IPS-18a (cell line): ENCODE measurements around the gene MACO1.

Experiments
- H3K27ac ChIP-seq: one replicate; pipeline ENCODE4 v1.5.1; 2013; ENCODE audit warnings: low read length
- H3K27me3 ChIP-seq: one replicate; pipeline ENCODE4 v1.6.1; 2013; ENCODE audit warnings: mild to moderate bottlenecking, low read length; ENCODE audit not compliant: control insufficient read depth, insufficient read depth
- H3K36me3 ChIP-seq: one replicate; pipeline ENCODE4 v1.6.1; 2013; ENCODE audit warnings: low read depth, low read length; ENCODE audit not compliant: control insufficient read depth
- H3K4me1 ChIP-seq: one replicate; pipeline ENCODE4 v1.6.1; 2013; ENCODE audit warnings: low read depth, low read length; ENCODE audit not compliant: control insufficient read depth
- H3K4me3 ChIP-seq: one replicate; pipeline ENCODE4 v1.5.1; 2013; ENCODE audit warnings: low read length
- H3K9ac ChIP-seq: one replicate; pipeline ENCODE4 v1.6.1; 2013; ENCODE audit warnings: mild to moderate bottlenecking, low read length, moderate library complexity
- H3K9me3 ChIP-seq: one replicate; pipeline ENCODE4 v1.6.1; 2013; ENCODE audit warnings: low read depth, low read length; ENCODE audit not compliant: control insufficient read depth

Gene MACO1

DNA sequence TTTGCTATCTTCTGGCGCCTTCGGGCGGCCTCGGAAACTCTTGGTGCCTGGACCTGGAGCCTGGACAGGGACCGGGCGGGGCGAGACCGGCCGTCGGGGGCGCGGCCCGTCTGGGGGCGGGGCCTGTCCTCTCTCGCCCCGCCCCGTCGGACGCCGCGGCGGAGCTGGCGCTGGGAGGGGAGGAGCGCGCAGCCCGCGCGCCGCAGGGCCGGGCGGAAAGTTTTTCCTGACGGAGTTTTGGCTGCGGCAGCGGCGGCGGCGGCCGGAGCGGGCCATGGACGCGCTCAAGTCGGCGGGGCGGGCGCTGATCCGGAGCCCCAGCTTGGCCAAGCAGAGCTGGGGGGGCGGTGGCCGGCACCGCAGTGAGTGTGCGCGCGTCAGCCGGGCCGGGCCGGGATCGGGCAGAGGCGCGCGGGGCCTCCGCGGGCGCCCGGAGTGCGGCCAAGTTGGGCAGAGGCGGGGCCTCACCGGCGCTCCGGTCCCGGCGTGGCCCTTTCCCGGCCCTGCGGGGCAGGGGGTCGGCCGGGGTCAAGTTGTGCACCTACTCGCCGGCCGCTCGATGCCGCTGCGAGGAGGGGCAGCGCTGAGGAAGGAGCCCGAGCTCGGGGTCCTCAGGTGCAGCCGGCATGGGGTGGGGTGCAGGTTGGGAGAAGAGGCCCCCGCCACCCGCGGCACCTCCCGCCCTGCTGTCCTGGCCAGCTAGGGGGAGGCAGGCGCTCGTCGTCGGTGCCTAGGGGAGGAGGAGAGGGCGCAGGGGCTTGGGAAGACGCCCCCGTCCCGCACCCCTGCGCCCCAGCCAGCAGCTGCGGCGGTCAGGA is 112.9 kb downstream of the MACO1 start, which contains the start of gene LDLRAP1:
LDLRAP1 (plus strand) TSS at position 182 of the 818 bp plus-strand sequence; CDS start at position 275, 93 bp downstream.
- Histone ChIP-seq H3K27me3 (peaks cover 15% of the 10 kb centered on the region), H3K36me3 (no peaks in the 10 kb centered on the region), H3K4me1 (no peaks in the 10 kb centered on the region), H3K9ac (peak within 1 kb of the TSS; percentile 39), H3K27ac (no peak within 1 kb of the TSS), H3K4me3 (peak within 1 kb of the TSS; percentile 41), H3K9me3 (no peaks in the 10 kb centered on the region)

DNA sequence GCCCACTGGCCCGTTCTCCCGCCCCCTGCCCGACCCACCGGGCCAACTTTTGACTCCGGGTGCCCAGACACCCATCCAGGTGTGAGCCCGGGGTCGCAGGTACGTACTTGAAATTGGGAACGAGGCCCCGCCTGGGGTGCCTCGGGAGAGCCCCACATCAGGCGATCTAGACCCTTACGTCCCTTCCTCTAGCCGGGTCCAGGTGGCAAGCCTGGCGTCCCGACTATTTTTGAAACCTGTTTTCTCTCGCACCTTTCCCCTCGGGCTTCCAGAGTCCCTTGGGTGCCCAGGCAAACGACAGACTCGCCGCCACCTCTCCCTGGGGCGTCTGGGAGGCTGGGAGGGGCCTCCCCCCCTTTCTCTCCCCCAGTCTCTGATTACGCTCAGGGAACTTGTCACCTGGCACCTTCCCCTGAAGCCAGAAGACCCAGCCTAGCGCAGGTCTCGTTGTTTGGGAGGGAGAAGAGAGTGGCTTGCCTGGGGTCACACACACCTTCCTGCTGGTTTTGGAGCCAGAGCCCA is 113.6 kb downstream of the MACO1 start:
- no peaks in the 10 kb centered on the region for H3K9me3 ChIP-seq
- peak overlapping the region; percentile 41 for H3K4me3 ChIP-seq
- H3K27me3 ChIP-seq = peaks cover 15% of the 10 kb centered on the region
- H3K9ac ChIP-seq = peak overlapping the region; percentile 39
- no peaks in the 10 kb centered on the region for H3K36me3 ChIP-seq
- H3K4me1 ChIP-seq = no peaks in the 10 kb centered on the region
- H3K27ac ChIP-seq = no peak overlapping the region

DNA sequence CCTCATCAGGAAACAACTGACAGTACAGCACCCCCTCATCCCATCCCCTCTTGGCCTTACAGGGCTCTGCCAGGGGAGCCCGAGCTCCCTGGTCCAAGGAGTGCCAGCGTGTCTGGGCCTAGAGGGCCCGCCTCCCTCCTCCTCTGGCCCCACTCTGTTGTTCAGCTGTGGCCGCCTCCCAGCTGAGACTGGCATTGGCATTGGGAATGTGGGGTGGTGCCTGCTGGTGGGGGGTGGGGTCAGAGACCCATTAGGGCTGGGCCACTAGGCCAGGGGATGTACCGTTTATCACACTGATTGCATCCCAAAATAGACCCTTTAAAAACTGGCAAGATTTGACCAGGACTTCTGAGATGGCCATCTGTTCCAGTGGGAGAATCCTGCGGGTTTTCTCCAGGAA is 114.1 kb downstream of the MACO1 start:
- H3K36me3 ChIP-seq = no peaks in the 10 kb centered on the region
- H3K4me1 ChIP-seq = no peaks in the 10 kb centered on the region
- H3K4me3 ChIP-seq = peak overlapping the region; percentile 41
- no peaks in the 10 kb centered on the region for H3K9me3 ChIP-seq
- peaks cover 15% of the 10 kb centered on the region for H3K27me3 ChIP-seq
- H3K27ac ChIP-seq = no peak overlapping the region
- H3K9ac ChIP-seq = no peak overlapping the region

DNA sequence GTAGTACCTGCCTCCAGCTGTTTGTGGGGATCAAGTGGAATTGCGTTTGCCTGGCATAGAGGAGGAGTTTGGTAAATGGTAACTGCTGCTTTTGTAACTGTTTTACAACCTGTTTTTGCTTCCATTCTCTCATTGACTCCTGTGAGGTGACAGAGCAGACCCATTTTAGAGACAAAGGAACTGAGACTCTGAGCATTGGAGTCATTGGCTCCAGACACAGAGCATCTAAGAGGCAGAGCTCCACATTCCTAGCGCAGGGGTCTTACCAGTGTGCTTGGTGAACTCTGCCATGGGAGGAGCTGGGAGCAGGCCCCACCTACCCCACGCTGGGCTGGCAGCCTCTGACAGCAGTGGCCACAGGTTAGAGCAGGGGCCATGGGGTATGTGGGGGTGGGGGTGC is 115.1 kb downstream of the MACO1 start:
- no peaks in the 10 kb centered on the region for H3K36me3 ChIP-seq
- no peak overlapping the region for H3K9ac ChIP-seq
- no peaks in the 10 kb centered on the region for H3K4me1 ChIP-seq
- no peak overlapping the region for H3K27ac ChIP-seq
- H3K27me3 ChIP-seq = peaks cover 15% of the 10 kb centered on the region
- H3K4me3 ChIP-seq = no peak overlapping the region
- H3K9me3 ChIP-seq = no peaks in the 10 kb centered on the region

DNA sequence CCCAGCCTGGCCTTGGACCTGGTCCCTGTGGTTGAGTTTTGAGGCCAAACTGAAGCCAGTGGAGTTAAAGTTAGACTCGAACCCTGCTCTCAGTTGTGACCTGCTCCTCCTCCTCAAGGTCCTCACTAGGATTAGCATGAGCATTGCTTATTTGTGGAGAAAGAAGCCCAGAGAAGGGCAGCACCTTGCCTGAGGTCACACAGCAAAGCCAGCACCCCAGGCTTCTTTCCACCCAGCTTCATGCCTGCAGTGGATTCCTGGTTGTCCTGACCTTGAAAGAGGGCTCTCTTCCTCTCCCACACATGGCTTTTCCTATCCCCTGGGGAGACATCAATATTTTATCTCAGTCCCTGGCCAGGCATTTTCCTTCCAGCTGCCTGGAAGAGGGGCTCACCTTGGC is 115.5 kb downstream of the MACO1 start:
- Histone ChIP-seq H3K9me3 (no peaks in the 10 kb centered on the region), H3K9ac (no peak overlapping the region), H3K4me3 (no peak overlapping the region), H3K27me3 (peaks cover 15% of the 10 kb centered on the region), H3K27ac (no peak overlapping the region), H3K36me3 (no peaks in the 10 kb centered on the region), H3K4me1 (no peaks in the 10 kb centered on the region)

DNA sequence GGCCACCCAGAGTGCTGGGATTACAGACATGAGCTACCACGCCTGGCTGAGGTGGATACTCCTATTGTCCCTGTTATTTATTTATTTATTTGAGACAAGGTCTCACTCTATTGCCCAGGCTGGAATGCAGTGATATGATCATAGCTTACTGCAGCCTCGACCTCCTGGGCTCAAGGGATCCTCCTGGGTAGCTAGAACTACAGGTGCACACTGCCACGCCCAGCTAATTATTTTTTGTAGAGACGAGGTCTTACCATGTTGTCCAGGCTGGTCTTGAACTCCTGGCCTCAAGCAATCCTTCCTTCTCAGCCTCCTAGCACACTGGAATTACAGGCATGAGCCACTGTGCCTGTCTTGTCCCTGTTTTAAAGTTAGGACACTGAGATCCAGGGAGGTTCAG is 117.9 kb downstream of the MACO1 start:
- Histone ChIP-seq H3K27ac (no peak overlapping the region), H3K4me3 (no peak overlapping the region), H3K36me3 (no peaks in the 10 kb centered on the region), H3K4me1 (no peaks in the 10 kb centered on the region), H3K9me3 (no peaks in the 10 kb centered on the region), H3K27me3 (peaks cover 15% of the 10 kb centered on the region), H3K9ac (no peak overlapping the region)

DNA sequence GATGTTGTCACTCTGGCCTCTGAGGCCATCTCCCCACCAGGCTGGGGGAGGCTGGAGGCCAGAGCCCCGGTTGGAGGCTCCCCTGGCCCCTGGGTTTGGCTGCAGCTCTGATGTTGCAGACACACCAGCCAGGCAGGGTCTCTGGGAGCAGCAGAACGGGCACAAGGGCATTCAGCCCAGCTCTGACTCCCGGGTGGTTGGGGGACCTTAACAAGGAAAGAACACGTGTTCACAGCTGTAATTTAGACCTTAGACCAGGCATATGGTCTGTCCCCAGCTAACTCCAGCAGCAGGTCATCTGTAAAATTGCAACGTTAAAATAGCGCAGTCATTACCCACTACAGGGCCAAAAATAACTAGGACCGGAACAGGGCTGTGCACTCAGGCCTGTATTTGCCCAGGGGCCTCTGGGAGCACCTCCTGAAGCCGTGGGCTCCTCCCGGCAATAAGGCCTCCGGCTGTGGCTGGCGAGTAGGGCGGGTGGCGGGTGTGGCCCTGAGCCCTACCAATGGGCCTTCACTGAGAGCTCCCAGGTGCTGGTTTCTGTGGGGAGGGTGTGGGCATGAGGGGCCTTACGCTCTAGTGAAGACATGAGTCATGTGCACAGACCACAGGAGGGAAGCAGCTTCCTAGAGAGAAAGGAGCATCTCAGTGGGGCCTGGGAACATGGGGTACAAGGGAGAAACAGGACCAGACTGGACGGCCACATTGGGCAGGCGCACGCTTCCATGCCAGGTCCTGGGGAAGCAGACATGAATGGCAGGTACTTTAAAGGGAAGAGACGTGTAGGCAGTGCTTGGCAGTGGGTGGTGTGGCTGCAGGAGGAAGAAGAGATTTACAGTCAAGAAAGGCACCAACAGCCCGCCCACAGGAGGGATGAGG is 118.8 kb downstream of the MACO1 start:
- Histone ChIP-seq H3K4me3 (no peak overlapping the region), H3K36me3 (no peaks in the 10 kb centered on the region), H3K9ac (no peak overlapping the region), H3K27me3 (peaks cover 10% of the 10 kb centered on the region), H3K27ac (no peak overlapping the region), H3K9me3 (no peaks in the 10 kb centered on the region), H3K4me1 (no peaks in the 10 kb centered on the region)
